ENCODE measurements around the gene EIF3A.

GRCh38 chr10:119084896-119085295 is 4.3 kb upstream of the EIF3A start:
- TF ChIP-seq POLR2AphosphoS5 (IDR thresholded peaks at IDR 0.05; ENCODE audit: borderline replicate concordance, low read depth, low read length) (no peak), EZH2 (IDR thresholded peaks at IDR 0.05) (no peak), FOXP2 (optimal IDR thresholded peaks at IDR 0.05; ENCODE audit: control extremely low read depth, extremely low read length, insufficient read depth) (no peak)
